CD1c-positive myeloid dendritic cell (primary cell): ENCODE results near the gene SLIT3.

Experiments used
- DNase-seq: peaks from one replicate; pipeline ENCODE4 v3.0.0-alpha.2; 2016; ENCODE audit errors: extremely low spot score

The SLIT3 gene

GRCh38 chr5:168702511-168702910, 598.4 kb downstream of the SLIT3 start:
- no peak for DNase-seq

GRCh38 chr5:168701641-168702040, 599.3 kb downstream of the SLIT3 start:
- DNase-seq, result no peak

- DNase-seq, result no peak
Observed at GRCh38 chr5:168699002-168699401, 601.9 kb downstream of the SLIT3 start.

GRCh38 chr5:168697034-168697720, 603.8 kb downstream of the SLIT3 start:
- DNase-seq, result no peak

- DNase-seq, result no peak
Observed at GRCh38 chr5:168696611-168697010, 604.3 kb downstream of the SLIT3 start.

GRCh38 chr5:168695301-168695835, 605.6 kb downstream of the SLIT3 start:
- no peak for DNase-seq

- no peak for DNase-seq
Observed at GRCh38 chr5:168694289-168694688, 606.6 kb downstream of the SLIT3 start.

- no peak for DNase-seq
Observed at GRCh38 chr5:168693883-168694282, 607.1 kb downstream of the SLIT3 start.

GRCh38 chr5:168693297-168693696, 607.6 kb downstream of the SLIT3 start:
- DNase-seq, result no peak

- no peak for DNase-seq
Observed at GRCh38 chr5:168691891-168692290, 609.0 kb downstream of the SLIT3 start.

GRCh38 chr5:168689260-168689659, 611.7 kb downstream of the SLIT3 start:
- no peak for DNase-seq

- no peak for DNase-seq
Observed at GRCh38 chr5:168686837-168687236, 614.1 kb downstream of the SLIT3 start.

GRCh38 chr5:168685566-168685965, 615.4 kb downstream of the SLIT3 start:
- DNase-seq, result no peak

- DNase-seq, result no peak
Observed at GRCh38 chr5:168683927-168684295, 617.0 kb downstream of the SLIT3 start.

GRCh38 chr5:168683247-168683926, 617.6 kb downstream of the SLIT3 start:
- peak; percentile 30 for DNase-seq

- DNase-seq, result no peak
Observed at GRCh38 chr5:168681556-168682183, 619.3 kb downstream of the SLIT3 start.

GRCh38 chr5:168680395-168680794, 620.5 kb downstream of the SLIT3 start:
- DNase-seq, result no peak

- peak; percentile 69 for DNase-seq
Observed at GRCh38 chr5:168679515-168679920, 621.4 kb downstream of the SLIT3 start.

- DNase-seq, result no peak
Observed at GRCh38 chr5:168676501-168676900, 624.4 kb downstream of the SLIT3 start.

GRCh38 chr5:168675883-168676408, 625.0 kb downstream of the SLIT3 start:
- DNase-seq, result no peak

GRCh38 chr5:168674893-168675482, 626.0 kb downstream of the SLIT3 start:
- DNase-seq, result no peak

GRCh38 chr5:168672888-168673287, 628.1 kb downstream of the SLIT3 start:
- DNase-seq, result no peak
